ENCODE data around the gene ZMIZ1. TPM values are rescaled to one million over a fixed set of nuclear protein-coding genes. Genes with fewer than 3 reads are reported as not detected.

ZMIZ1 gene
- total RNA-seq, 5 donors from 2014 or later (not counting 1 experiment from before 2014, with no cell fraction given), result 16.8 to 27.1 (median 21.2) TPM

GRCh38 chr10:79179164-79179956 is 110.6 kb downstream of the ZMIZ1 start:
- no peak overlapping the region for H3K27ac ChIP-seq (ENCODE audit: low read length)
- ATAC-seq (replicated peaks in 1 of 4) (no peak), DNase-seq (no peak)
- Mint-ChIP-seq H3K9me3 (no peaks in the 10 kb centered on the region), H3K4me3 (no peak overlapping the region), H3K27ac (no peak overlapping the region), H3K36me3 (no peaks in the 10 kb centered on the region), H3K27me3 (no peaks in the 10 kb centered on the region), H3K4me1 (peaks cover 0 to 9% (median 5%) of the 10 kb centered on the region in 3 donors)
- H3K27me3 ChIP-seq (replicated peaks in 1 of 2; ENCODE audit: control insufficient read depth in 2 of 2, extremely low read depth in 1 of 2, insufficient read depth in 2 of 2, low read length in 1 of 2), result no peaks in the 10 kb centered on the region
- H3K4me1 ChIP-seq (ENCODE audit: control insufficient read depth in 1 of 2, extremely low read depth in 1 of 2, insufficient read depth in 2 of 2, low read length in 2 of 2), result peaks cover 0 to 3% of the 10 kb centered on the region in 2 experiments
- 83% methylated on average over 3 of the region's 7 CpGs for WGBS (ENCODE audit: insufficient coverage)
- peaks cover 0 to 6% of the 10 kb centered on the region in 2 donors for H3K36me3 ChIP-seq (ENCODE audit: control insufficient read depth in 2 of 2, extremely low read depth in 1 of 2, insufficient read depth in 1 of 2, low read length in 1 of 2)
- no peaks in the 10 kb centered on the region for H3K9me3 ChIP-seq
- CTCF ChIA-PET, result no interaction called here
- POLR2A ChIA-PET, result no interaction called here
- H3K4me3 ChIP-seq (ENCODE audit: control insufficient read depth in 1 of 2, extremely low read depth in 1 of 2, low read length in 1 of 2), result no peak overlapping the region

- CTCF ChIA-PET, result no interaction called here
Observed at GRCh38 chr10:79179957-79180309, 111.2 kb downstream of the ZMIZ1 start.

GRCh38 chr10:79180414-79181221 is 111.9 kb downstream of the ZMIZ1 start:
- CTCF ChIA-PET, result no interaction called here

More at GRCh38 chr10:79179957-79180309, 111.2 kb downstream of the ZMIZ1 start:
- Mint-ChIP-seq H3K4me1 (peaks cover 0 to 9% (median 5%) of the 10 kb centered on the region in 3 donors), H3K4me3 (no peak overlapping the region), H3K36me3 (no peaks in the 10 kb centered on the region), H3K27ac (no peak overlapping the region), H3K9me3 (no peaks in the 10 kb centered on the region), H3K27me3 (no peaks in the 10 kb centered on the region)
- no peaks in the 10 kb centered on the region for H3K27me3 ChIP-seq (replicated peaks in 1 of 2; ENCODE audit: control insufficient read depth in 2 of 2, extremely low read depth in 1 of 2, insufficient read depth in 2 of 2, low read length in 1 of 2)
- POLR2A ChIA-PET, result no interaction called here
- DNase-seq (no peak), ATAC-seq (replicated peaks in 1 of 4) (no peak)
- peaks cover 0 to 6% of the 10 kb centered on the region in 2 donors for H3K36me3 ChIP-seq (ENCODE audit: control insufficient read depth in 2 of 2, extremely low read depth in 1 of 2, insufficient read depth in 1 of 2, low read length in 1 of 2)
- H3K27ac ChIP-seq (ENCODE audit: low read length), result no peak overlapping the region
- WGBS (ENCODE audit: insufficient coverage), result no CpG with 5 or more reads among the region's 7 CpGs
- H3K4me1 ChIP-seq (ENCODE audit: control insufficient read depth in 1 of 2, extremely low read depth in 1 of 2, insufficient read depth in 2 of 2, low read length in 2 of 2), result peaks cover 0 to 3% of the 10 kb centered on the region in 2 experiments
- H3K9me3 ChIP-seq, result no peaks in the 10 kb centered on the region
- H3K4me3 ChIP-seq (ENCODE audit: control insufficient read depth in 1 of 2, extremely low read depth in 1 of 2, low read length in 1 of 2), result no peak overlapping the region

GRCh38 chr10:79181227-79181626 is 112.5 kb downstream of the ZMIZ1 start:
- Mint-ChIP-seq H3K4me1 (peaks cover 2 to 9% (median 4%) of the 10 kb centered on the region in 3 donors), H3K4me3 (no peak overlapping the region), H3K9me3 (no peaks in the 10 kb centered on the region), H3K27ac (no peak overlapping the region), H3K27me3 (no peaks in the 10 kb centered on the region), H3K36me3 (peaks cover 5% of the 10 kb centered on the region)
- ATAC-seq (replicated peaks in 1 of 4), result no peak
- Histone ChIP-seq H3K4me1 (ENCODE audit: control insufficient read depth in 1 of 2, extremely low read depth in 1 of 2, insufficient read depth in 2 of 2, low read length in 2 of 2) (peaks cover 0 to 3% of the 10 kb centered on the region in 2 experiments), H3K4me3 (ENCODE audit: control insufficient read depth in 1 of 2, extremely low read depth in 1 of 2, low read length in 1 of 2) (no peak overlapping the region), H3K9me3 (no peaks in the 10 kb centered on the region), H3K27ac (ENCODE audit: low read length) (no peak overlapping the region), H3K27me3 (replicated peaks in 1 of 2; ENCODE audit: control insufficient read depth in 2 of 2, extremely low read depth in 1 of 2, insufficient read depth in 2 of 2, low read length in 1 of 2) (no peaks in the 10 kb centered on the region), H3K36me3 (ENCODE audit: control insufficient read depth in 2 of 2, extremely low read depth in 1 of 2, insufficient read depth in 1 of 2, low read length in 1 of 2) (peaks cover 0 to 3% of the 10 kb centered on the region in 2 donors)
- ChIA-PET POLR2A (no interaction called here), CTCF (no interaction called here)
- DNase-seq, result no peak
- 79% methylated on average over 7 of the region's 8 CpGs for WGBS (ENCODE audit: insufficient coverage)

More at GRCh38 chr10:79180414-79181221, 111.9 kb downstream of the ZMIZ1 start:
- Histone ChIP-seq H3K27ac (ENCODE audit: low read length) (no peak overlapping the region), H3K27me3 (replicated peaks in 1 of 2; ENCODE audit: control insufficient read depth in 2 of 2, extremely low read depth in 1 of 2, insufficient read depth in 2 of 2, low read length in 1 of 2) (no peaks in the 10 kb centered on the region), H3K4me3 (ENCODE audit: control insufficient read depth in 1 of 2, extremely low read depth in 1 of 2, low read length in 1 of 2) (no peak overlapping the region), H3K4me1 (ENCODE audit: control insufficient read depth in 1 of 2, extremely low read depth in 1 of 2, insufficient read depth in 2 of 2, low read length in 2 of 2) (peaks cover 0 to 3% of the 10 kb centered on the region in 2 experiments), H3K36me3 (ENCODE audit: control insufficient read depth in 2 of 2, extremely low read depth in 1 of 2, insufficient read depth in 1 of 2, low read length in 1 of 2) (peaks cover 0 to 5% of the 10 kb centered on the region in 2 donors), H3K9me3 (no peaks in the 10 kb centered on the region)
- Mint-ChIP-seq H3K4me3 (no peak overlapping the region), H3K36me3 (peaks cover 5% of the 10 kb centered on the region), H3K27ac (no peak overlapping the region), H3K27me3 (no peaks in the 10 kb centered on the region), H3K9me3 (no peaks in the 10 kb centered on the region), H3K4me1 (peaks cover 2 to 9% (median 4%) of the 10 kb centered on the region in 3 donors)
- 77% methylated on average over 10 of the region's 14 CpGs for WGBS (ENCODE audit: insufficient coverage)
- POLR2A ChIA-PET, result no interaction called here
- DNase-seq, result no peak
- no peak for ATAC-seq (replicated peaks in 1 of 4)

GRCh38 chr10:79181698-79182521 is 113.1 kb downstream of the ZMIZ1 start:
- ATAC-seq (replicated peaks in 1 of 4) (no peak), DNase-seq (no peak)
- Histone ChIP-seq H3K9me3 (no peaks in the 10 kb centered on the region), H3K36me3 (ENCODE audit: control insufficient read depth in 2 of 2, extremely low read depth in 1 of 2, insufficient read depth in 1 of 2, low read length in 1 of 2) (peaks cover 0 to 3% of the 10 kb centered on the region in 2 donors), H3K27me3 (replicated peaks in 1 of 2; ENCODE audit: control insufficient read depth in 2 of 2, extremely low read depth in 1 of 2, insufficient read depth in 2 of 2, low read length in 1 of 2) (no peaks in the 10 kb centered on the region), H3K4me1 (ENCODE audit: control insufficient read depth in 1 of 2, extremely low read depth in 1 of 2, insufficient read depth in 2 of 2, low read length in 2 of 2) (peaks cover 0 to 3% of the 10 kb centered on the region in 2 experiments), H3K4me3 (ENCODE audit: control insufficient read depth in 1 of 2, extremely low read depth in 1 of 2, low read length in 1 of 2) (no peak overlapping the region), H3K27ac (ENCODE audit: low read length) (no peak overlapping the region)
- ChIA-PET POLR2A (no interaction called here), CTCF (interaction anchor here in 1 of 2 donors (0.5 kb wide), 1 partner anchor 1136 kb away, joined by 4 read pairs; no protein-coding TSS in a partner anchor)
- Mint-ChIP-seq H3K4me3 (no peak overlapping the region), H3K4me1 (peaks cover 2 to 9% (median 4%) of the 10 kb centered on the region in 3 donors), H3K9me3 (no peaks in the 10 kb centered on the region), H3K36me3 (peaks cover 5% of the 10 kb centered on the region), H3K27me3 (no peaks in the 10 kb centered on the region), H3K27ac (no peak overlapping the region)
- WGBS (ENCODE audit: insufficient coverage), result 96% methylated on average over 5 of the region's 15 CpGs

All from T-cell (primary cell).